CD4-positive, alpha-beta T cell treated with Interleukin-2 at 100 ng/mL for 4 hours (primary cell): ENCODE data around the gene AHCYL1.

Experiments used
- DNase-seq: peaks from one replicate; pipeline ENCODE4 v3.0.0-alpha.2; 2020; ENCODE audit warnings: low spot score

Gene AHCYL1

GRCh38 chr1:110060662-110061060 is 76.1 kb downstream of the AHCYL1 start:
- DNase-seq, result no peak

GRCh38 chr1:110061341-110061740 is 76.8 kb downstream of the AHCYL1 start:
- no peak for DNase-seq

- no peak for DNase-seq
These were observed 78.0 kb downstream of the AHCYL1 start for GRCh38 chr1:110062612-110063011.

GRCh38 chr1:110063781-110064180 is 79.2 kb downstream of the AHCYL1 start:
- no peak for DNase-seq

GRCh38 chr1:110064576-110065337 is 80.2 kb downstream of the AHCYL1 start:
- no peak for DNase-seq

GRCh38 chr1:110065841-110066240 is 81.3 kb downstream of the AHCYL1 start:
- DNase-seq, result no peak

DNA sequence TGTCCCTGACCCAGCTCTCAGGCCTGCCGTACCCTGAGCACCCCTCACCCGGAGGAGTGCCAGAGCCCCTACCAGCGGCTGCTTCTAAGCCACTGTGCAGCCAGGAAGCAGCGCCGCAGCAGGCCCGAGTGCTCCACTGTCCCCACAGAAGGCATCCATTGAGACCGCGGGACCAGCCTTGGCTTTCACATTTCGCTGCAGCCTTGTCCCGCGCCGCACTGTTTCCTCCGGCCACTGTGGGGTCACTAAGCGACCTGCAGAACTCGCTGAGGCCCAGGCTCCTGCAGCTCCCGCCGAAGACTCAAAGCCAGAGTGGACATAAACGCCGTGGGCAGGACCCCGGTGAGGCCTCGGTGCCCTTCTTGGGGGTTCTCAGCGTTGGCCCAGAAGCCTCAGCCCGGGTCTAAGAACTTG is 82.9 kb downstream of the AHCYL1 start:
- DNase-seq, result no peak

DNA sequence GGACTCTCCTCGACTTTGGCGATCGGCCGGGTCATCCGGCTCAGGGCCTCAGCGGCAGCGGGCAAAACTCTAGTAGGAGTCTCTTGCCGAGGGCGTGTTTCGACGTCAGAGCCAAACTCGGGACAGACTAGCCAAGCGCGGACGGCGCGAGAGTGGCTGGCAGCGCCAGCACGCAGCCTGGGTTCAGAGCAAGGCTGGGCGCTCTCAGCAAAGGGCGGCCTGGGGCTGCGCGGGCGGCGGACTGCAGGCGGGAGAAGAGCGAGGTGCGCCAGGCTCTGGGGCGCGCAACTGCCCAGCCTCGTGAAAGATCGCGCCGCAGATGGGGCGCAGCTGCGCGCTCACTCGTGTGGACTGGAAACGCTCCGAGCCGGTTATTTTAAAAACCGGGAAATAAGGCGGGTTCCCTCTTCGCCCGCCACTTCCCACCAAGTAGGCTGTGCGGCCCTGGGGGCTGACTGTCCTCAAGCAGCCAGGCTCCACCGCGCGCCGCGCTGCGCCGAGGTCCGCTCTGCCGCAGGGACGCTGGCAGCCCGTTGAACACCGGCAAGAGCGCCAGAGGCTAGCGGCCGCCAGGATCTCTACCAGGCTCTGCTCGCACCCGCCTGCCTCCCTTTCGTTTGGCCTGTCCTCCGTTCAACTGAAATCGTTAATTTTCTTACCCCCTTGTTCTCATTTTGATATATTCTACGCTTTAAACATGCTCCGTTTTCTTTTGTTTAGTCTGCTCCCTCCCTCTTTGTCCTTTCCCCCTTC is 83.5 kb downstream of the AHCYL1 start:
- DNase-seq, result no peak

GRCh38 chr1:110068646-110069403 is 84.3 kb downstream of the AHCYL1 start:
- no peak for DNase-seq

GRCh38 chr1:110069404-110070281 is 85.1 kb downstream of the AHCYL1 start:
- no peak for DNase-seq

GRCh38 chr1:110070282-110070669 is 85.7 kb downstream of the AHCYL1 start:
- no peak for DNase-seq

DNA sequence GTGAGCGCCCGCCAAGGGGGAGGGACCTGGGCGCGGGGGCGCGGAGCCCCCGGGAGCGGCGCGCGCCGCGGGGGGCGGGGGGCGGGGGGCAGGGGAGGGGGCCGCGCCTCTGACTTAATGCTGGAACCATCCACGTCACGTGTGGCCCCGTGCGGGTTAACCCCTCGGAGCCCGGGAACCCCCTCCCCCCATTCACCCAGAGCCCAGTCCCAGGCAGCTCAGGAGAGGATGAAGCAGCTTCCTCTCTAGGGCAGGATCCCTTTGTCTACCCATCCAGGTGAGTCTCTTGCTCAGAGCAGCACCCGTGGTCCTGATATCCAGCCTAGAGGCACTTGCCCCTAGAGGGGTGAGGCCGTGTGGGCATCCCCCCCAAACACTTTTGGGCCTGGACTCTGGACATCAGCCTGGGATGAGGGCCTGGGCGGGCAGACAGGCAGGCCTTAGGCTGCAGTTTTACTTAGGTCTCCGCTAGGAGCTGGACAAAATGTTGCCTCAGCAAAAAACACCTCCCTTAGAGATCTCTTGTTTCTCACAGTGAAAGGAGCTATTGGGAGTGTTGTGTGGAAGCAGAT is 86.2 kb downstream of the AHCYL1 start, which contains the start of gene ALX3:
ALX3 (minus strand) TSS at position 2 of the 572 bp plus-strand sequence. CDS start 60 bp downstream, outside the sequence.
- no peak for DNase-seq
